GM18520 (cell line): ENCODE results near the gene UACA.
"Not testable (repeated sequence)": the region's sequence is repeated elsewhere in the genome, so short reads cannot be mapped to it uniquely, and the experiment has no call there.

ENCODE experiments used
- ATAC-seq: cut with Tn5 transposase; IDR thresholded peaks from one replicate; pipeline ENCODE4 v1.9.1; 2021; ENCODE audit not compliant: unreplicated experiment

The UACA gene

DNA sequence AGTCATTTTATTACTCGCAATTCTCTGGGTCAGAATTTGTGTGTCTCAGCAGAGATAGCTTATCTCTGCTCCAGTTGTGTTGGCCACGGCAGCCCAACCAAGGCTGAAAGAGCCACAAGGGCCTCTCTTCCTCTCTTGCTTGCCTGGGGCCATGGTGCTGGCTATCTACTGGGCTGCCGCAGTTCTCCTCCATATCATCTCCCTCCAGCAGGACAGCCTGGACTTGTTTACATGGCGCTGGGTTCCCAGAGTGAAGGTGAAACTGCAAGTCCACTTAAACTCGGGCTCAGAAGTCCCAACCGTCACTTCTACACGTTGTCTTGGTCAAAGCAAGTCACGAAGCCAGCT lies 134.8 kb downstream of the UACA start:
- ATAC-seq = no peak

DNA sequence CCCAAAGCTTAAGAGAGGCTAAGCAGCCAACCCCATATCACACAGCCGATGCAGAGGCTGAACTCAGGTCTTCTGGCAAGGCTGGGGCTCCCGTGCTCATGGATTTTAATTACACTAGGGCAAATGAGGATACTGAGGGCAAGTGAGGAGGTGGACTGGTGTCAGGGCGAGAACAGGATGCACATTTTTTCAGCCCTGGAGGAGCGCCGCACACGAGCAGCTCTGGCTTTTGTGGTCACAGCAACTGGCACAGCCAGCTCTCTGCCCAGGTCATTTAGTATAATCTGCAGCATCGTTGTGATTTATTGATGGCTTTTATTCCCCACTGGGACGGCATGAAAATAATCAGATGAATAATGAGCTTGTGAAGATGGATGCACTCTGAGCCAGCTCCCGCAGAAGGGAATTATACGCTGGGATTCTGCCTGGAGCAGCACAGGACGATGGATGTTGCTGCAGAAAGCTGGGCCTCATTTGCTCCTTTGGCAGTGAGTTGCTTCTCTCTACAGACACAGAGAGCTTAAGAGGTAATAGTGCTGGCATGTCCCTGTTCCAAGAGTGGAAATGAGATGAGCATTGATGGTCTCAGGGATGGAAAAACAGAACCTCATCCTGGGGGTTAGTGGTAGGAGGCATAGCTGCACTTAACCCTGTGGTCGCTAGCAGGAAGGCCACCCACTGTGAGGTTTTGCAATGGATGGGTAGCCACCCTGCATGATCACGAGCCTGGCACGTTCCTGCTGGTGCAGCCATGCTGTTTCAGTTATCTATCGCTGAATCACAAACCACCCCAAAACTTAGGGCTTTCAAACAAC lies 135.4 kb downstream of the UACA start:
- no peak for ATAC-seq

DNA sequence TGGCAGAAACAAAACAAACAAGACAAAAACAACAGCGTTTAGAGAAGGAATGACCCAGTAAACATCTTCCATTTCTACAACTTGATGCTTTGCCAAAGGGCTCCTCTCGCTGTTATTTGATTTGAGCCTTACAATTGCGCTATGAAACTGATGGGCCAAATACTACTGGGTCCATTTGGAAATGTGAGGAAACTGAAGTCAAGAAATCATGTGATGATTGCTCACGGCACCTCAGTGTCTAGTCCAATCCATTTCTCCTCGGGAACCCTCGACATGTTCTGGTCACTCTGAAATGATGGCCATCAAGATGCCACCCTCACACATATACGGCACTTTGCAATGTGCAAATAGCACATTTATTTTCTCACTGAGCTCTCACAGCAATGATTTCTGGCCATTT lies 136.0 kb downstream of the UACA start:
- no peak for ATAC-seq

DNA sequence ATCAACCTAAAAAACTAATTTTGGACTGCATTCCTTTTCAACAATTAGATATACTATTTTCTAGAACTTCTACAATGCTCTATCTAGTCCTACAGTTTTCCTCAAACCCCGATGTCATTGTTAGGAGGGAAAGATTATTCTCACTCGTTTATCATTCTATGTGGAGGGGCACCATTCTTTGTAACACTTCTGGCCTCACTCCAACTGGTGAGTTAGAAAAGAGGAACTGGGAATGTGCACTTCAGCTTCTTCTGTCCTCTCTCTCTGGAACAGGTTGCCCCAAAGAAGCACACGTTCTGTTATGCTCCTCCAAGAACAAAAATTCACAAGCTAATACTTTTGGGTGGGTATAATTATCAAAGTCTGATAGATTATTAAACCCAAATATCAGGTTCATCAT lies 137.9 kb downstream of the UACA start:
- ATAC-seq = no peak

DNA sequence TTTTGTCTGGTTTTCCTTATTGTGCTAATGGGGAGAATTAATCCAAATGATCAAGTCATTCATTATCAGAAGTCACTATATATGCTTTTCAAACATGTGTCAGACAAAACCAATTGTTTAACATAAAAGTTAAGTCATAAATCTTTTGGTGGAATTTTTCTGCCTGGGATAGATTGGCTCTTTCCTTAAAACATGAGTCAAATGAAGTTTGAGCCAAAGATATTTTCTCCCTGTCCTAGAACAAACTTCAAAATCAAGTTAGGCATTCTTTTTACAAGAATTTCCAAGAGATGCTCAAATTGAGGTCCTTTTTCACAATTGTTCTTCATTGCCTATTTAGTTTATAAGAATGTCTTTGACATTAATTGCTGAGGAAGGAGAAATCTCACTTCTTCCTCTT lies 138.3 kb downstream of the UACA start:
- no peak for ATAC-seq

DNA sequence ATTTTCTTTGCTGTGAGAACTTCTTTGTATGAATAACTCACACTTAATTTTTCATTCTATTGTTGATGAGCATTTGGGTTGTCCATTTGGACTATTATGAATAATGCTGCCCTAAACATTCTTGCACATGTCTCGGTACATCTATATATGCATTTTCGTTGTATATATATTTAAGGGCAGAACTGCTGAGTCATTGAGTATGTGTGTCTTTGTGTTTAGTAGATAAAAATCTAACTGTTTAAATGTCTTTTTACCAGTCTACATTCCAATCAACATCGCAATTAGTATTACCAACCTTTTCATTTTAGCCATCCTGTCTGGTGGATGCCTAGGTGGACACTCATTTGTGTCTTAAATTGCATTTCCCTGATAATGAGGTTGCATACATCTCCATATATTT lies 144.4 kb downstream of the UACA start:
- ATAC-seq = no peak

DNA sequence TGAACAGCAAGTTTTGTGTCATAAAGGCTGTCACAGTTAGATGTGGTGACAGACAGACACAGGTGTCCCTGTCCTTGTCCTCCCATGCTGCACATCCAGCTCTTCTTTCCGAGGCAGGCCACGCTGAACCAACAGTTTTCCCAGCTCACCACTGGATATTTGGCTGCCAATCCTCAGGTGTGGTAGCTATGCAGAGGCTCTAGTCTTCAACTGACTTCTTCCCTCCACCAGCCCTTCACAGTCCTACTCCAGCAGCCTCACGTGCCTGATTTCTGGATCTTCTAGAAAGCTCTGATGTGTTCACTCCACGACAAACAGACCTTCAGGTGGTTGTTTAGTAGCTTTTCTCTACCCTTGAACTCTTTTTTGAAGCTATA lies 145.5 kb downstream of the UACA start:
- ATAC-seq = no peak

DNA sequence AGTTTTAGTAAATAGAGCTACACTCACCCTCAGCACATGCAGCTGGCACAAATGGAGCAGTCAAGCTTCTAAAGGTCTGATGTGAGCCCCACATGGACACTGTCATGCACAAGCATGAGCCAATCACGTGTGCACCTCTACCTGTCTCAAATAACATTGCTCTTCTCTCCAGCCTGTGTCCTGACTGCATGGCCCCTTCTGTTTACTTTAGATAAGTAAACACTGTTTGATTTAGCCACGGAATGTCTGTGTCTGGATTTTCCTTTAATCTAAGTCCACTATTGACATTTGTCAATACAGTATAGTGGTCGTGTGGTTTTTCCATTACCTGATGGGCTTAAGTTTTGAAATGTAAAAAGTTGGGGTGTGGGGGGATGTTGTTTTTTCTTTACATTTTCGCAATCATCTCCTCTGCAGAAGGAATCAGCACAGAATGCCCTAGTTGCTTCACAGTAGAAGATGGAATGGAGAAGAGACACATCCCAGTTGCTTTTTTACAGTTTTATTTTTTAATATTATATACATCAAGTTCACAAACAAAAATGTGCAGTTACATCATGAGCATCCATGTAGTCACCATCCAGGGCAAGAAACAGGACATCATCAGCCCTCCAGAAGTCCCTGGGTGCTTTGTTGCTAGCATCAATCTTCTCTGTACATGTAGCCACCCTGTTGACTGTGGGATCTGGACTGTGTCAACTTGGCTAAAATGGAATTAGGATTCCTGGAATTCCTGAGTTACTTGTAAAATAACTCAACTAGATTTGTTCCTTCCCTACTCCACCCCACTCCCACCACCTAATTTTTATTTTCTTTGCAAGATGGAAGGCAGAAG lies 146.1 kb downstream of the UACA start:
- no peak for ATAC-seq

DNA sequence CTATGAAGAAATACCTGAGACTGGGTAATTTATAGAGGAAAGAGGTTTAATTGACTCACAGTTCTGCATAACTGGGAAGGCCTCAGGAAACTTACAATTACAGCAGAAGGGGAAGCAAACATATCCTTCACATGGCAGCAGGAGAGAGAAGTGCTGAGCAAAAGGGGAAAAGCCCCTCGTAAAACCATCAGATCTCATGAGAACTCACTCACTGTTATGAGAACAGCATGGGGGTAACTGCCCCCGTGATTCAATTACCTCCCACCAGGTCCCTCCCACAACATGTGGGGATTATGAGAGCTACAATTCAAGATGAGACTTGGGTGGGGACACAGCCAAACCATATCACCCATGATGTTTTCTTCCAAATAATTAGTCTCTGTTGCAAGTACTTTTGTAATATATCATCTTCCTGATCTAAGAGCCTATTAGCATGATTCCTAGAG lies 147.0 kb downstream of the UACA start:
- not testable (repeated sequence) for ATAC-seq

DNA sequence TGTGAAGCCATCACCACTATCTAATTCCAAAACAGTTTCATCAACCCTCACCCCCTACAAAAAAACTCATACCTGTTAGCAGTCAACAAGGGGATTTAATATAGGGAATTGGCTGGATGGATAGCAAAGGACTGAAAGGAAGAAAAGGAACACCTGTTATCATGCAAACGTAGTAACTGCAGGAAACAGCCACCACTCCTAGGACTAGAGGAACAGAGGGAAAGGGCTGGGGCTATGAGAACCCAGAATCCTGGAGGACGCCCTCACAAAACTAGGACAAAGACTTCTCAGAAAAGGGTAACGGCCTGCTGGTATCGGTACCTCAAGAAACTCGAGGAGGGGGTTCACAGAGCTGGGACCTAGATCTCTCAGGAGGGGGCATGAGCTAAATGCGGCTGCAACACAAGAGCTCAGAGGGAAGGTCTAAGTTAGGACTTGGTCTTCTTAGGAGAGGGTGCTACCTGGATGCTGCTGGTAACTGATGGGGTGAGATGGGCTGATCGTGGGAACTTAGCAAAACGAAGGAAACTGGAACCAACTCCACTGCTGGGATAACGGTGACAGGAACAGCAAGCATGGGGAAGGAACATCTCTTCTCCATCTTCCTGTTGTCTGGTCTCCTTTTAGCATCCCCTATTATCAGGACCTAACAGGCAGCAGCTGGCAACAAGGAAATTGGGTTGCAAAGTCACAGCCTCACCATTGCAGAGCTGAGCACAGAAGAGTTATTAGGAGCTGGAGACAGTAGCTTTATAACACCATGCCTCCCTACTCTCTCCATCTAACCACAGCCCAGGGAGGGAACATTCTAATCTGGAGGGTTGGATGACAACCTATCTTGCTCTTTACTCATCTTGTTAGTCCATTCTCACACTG lies 147.7 kb downstream of the UACA start:
- ATAC-seq = no peak

DNA sequence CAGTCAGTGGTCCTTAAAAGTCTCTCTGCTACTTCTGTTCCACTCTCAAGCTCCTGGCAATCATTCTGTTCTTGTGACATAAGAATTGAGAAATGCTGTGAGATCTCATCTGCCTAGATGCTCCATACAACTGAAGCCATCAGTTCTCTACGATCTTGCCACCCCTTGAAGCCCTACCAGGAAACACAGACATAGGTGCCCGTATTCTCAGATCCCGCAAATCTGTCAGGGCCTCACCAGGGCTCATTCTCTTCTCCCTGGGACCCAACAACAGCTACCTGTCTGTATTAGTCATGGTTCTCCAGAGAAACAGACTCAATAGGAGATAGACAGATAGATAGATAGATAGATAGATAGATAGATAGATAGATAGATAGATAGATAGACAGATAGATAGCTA lies 149.1 kb downstream of the UACA start:
- no peak for ATAC-seq

DNA sequence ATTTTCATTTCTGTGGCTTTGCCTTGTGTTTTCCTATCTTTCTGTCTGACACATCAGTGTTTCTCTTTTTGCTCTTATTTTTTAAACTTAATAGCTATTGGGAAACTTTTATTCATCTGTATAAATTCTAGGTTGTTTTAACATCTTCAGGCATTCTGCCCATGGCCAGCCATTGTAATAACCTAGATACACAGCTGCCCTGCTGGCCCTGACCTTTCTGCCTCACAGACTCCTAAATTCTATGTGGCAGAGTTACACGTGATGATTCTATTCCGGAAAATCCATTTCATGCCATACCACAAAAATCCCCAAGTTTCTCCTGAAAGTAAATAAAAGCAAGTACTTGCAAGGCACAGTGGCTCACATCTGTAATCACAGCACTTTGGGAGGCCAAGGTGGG lies 150.1 kb downstream of the UACA start:
- ATAC-seq = no peak

DNA sequence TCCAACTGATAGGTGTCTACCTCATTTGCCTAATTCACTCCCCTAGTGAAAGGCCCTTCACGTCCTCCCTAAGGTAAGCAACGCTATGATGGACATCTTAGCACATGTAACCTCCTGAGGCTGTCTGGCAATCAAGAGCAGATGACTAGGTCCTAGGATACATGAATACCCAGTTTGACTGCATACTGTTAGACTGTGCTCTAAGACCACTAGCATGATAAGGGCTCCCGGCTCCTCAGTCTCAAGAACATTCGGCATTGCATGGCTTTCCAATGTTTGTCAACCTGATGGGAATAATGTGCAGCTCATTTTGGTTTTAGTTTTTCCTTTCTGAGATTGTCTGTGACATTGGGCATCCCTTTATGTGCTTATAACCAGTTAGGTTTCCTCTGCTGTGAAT lies 152.1 kb downstream of the UACA start:
- ATAC-seq = no peak

DNA sequence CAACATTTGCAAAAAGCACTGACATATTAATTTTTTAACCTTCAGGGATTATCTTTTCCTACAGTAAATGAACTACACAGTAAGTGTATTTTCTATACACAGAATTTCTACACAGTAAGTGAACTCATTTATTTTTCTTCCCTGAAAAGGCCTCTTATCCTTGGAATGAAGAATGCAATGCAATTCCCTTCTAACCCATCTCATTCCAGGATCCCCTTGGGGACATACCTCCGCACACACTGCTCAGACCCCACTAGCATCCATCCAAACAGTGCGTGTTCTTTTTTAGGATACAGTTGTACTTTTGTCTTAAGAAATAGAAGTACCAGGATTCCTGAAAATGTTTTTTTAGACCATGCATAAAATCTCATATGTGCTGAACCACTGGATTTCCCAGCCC lies 152.8 kb downstream of the UACA start:
- ATAC-seq = no peak

DNA sequence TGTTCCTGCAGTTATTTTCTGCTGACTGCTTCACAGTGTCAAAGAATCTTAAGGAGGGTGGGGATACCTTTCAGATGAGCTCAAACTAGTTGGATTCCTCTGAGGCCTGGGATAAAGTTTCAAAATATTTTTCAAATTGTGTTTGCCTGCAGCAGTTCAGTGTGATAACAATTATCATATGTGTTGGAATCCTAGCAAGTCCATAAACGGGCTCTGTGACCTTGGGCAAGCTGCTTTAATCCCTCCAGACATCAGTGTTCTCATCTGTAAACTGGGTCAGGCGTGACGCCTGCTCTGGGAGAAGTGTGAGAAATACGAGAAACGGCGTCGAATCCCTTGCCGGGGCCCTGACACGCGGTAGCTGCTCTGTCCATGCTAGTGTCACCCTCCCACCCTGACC lies 153.5 kb downstream of the UACA start:
- no peak for ATAC-seq

DNA sequence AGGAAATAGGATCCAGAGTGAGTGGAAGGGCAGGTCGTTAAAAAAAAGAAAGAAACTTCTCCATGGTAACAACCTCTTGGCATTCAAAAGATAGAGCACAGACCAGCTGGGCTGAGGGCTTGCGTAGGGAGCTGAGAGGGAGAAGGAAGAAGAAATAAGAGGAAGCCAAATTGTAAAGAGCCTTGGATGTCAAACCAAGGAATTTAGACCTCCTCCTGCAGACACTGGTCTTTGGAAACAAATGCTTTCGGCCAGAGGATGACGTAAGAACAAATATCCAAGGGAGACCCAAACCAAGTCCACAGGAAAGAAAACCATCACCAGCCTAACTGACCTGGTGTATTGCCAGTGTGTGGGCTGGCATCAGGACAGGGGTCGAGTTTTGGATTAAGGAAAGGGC lies 155.2 kb downstream of the UACA start:
- ATAC-seq = no peak

DNA sequence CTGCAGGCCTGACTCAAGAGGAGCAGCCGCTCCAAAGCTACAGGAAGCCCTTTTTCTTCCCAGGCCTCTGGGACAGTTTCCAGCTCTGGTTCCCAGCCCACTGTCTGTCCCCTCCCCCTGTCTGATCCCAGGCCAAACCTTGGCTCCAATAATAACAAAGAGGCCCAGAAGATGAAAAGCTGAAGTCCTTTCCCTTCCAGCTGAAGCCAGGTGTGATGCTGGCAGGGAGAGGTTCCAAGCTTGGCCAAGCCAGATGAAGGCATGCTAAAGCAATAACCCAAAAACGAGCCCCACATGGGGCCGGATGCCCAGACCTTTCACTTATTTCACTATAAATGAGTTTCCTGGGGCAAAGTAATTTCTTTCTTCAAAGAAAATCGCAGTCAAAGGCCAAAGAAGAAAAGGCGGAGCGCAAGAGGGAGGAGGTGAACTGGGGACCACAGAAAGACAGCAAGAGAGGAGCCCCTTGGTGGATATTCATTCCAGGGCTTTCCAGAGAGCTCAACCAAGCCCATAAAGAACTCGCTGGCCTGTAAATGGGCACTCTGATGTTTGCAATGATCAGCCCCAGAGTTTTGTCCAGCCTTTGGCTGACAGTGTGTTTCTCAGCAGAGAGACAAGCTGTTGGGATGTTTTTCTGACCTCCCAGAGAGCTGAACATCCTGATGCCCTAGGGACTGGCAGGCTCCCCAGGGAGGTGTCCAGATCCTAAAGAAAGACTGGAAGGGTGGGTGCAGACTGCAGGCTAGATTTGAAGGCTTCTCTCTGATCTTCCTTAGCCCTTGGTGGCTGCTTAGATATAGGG lies 157.6 kb downstream of the UACA start:
- no peak for ATAC-seq

DNA sequence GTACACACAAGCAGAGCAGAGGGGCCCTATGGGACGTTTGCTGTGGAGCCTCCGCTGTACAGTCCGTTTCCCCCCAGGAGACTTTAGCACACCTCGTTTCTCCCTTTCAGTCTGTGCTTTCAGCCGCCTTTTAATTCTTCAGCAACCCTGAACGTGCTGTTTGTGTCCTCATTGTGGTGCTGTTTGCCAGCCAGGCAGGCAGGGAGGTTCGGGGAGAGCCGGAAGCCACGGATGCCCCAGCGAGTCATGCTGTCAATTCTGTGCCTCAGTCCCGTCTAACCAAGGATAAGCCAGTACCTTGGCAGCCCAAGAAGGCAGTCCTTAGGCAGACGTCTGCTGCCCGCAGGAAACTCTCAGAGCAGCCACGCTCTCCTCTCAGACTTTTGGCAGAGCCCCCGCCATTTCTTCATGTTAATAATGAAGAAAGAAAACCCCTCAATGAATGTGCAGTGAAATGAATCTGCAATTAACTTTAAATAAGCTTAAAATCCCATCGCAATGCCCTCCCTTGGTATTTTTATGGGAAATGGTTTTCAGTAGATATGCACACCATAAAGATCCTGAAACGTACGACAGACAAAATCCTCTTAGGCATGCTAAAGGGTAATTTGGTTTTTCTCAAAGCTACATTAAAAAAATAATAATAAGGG lies 158.6 kb downstream of the UACA start:
- ATAC-seq = no peak
